ENCODE measurements around the gene PVALEF. TPM values are rescaled to one million over a fixed set of nuclear protein-coding genes. Genes with fewer than 3 reads are reported as not detected.

Gene PVALEF
- total RNA-seq, 1 experiment from 2014 or later: not detected

GRCh38 chr17:81161536-81161935 lies 3.8 kb upstream of the PVALEF start:
- no peak for DNase-seq (ENCODE audit: low spot score)

GRCh38 chr17:81161972-81162371 lies 3.3 kb upstream of the PVALEF start:
- DNase-seq (ENCODE audit: low spot score): no peak

DNA sequence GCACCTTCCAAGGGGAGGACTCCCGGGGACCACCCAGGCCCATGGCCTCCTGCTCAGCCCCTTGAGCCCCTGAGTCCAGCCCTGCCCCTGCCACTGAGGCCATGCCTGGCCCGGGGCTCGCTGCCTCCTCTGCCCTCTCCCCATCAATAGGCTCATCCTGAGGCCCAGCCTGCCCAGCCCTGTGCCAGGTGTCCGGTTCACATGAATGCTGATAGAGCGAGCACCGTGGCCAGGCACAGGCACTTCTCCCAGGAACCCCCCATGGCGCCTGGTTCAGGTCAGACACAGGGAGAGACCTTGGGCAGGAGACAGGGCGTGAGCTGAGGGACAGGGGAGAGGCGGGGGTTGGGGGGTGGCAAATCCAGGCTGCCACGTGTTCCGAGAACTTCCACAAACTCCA lies 2.8 kb upstream of the PVALEF start:
- no peak for DNase-seq (ENCODE audit: low spot score)

DNA sequence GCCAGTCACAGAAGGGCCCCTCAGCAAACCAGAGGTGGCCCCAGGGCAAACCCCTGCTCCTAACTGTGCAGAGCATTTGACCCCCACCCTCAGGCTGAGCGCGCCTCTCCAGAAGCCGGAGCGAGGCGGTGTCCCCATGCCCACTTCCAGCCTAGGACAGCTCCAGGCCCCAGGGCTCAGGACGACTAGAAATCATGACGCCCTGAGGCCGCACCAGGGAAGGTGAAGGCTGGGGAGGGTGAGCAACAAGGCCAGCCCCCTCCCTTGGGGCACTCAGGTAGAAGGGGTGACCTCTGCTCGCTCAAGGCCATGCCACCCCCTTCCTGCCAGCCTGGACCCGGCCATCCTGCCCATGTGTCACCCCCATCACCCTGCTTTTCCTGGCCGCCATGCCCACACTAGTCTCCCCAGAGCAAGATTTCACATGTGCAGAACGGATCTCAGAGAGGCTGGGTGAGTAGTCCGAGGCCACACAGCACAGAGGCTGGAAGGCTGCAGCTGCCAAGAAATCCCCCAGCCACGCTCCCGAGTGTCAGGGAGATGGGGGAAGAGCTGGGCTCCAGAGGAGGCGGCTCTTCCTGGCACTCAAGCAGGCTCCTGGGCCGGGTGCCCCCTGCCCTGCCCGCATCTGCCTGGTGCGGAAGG lies 2.1 kb upstream of the PVALEF start:
- no peak for DNase-seq (ENCODE audit: low spot score)

DNA sequence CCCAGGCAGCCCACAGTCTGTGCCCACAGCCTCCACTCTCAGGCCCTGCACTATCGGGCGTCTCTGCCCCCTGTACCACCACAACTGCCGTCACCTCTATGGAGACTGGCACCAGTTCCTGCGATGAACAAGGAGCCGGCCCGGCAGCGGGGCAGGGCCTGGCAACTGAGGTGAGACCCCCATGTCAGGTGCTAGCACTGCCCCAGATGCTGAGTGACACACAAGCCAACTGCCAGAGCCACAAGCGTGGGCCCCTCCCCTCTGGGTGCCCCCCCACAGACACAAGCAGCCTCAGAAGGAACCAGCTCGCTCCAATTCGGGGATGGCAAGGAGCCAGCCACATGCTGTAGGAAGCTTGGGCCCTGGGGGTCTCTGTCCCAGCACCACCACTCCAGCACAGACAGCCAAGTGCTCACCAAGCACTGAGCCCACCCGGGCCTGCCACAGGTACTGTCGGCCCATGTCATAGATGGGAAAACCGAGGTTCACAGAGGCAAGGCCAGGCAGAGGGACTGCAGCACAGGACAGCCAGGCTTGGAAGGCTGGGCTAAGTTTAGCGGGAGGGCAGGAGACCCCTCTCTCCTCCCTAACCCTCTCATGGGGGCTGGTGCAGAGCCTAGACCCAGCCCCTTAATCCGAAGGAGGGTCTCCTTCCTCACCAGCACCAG lies 1.5 kb upstream of the PVALEF start:
- no peak for DNase-seq (ENCODE audit: low spot score)

GRCh38 chr17:81164371-81165245 lies 699 bp upstream of the PVALEF start:
- DNase-seq (ENCODE audit: low spot score): peak; percentile 47

GRCh38 chr17:81166033-81166492 lies 756 bp downstream of the PVALEF start, which contains the start of gene AATK:
Gene AATK (minus strand): TSS chr17:81166221. CDS start chr17:81165992, 229 bp downstream.
- DNase-seq (ENCODE audit: low spot score): no peak

DNA sequence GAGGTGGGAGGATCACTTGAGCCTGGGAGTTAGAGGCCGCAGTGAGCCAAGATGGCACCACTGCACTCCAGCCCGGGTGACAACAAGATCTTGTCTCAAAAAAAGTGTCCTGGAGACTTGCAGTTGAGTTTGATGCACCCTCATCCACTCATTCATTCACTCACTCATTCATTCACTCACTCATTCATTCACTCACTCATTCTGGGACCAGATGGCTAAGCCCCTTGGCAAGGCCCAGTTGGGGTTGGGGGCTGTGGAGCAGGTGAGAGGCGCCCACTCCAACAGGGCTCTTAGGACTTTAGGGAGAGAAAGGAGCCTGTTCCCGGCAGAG lies 1.9 kb downstream of the PVALEF start:
- DNase-seq (ENCODE audit: low spot score): no peak

DNA sequence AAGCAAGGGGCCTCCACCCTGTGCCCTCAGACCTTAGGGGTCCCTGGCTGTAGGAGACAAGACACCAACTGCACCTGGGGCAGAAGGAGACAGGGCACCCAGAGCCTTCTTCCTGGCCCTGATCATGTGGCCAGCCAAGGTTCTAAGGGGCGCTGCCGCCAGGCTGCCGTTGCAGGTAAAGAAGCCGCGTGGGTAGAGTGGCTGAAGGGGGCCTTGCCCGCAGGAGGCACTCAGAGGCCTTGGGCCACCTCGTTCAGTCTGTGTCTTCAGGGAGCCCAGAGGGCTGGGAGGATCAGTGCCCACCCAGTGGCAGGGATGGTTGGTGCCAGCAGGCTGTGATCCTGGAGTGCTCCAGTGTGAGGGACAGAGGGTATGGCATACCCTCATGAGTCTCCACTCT lies 2.3 kb downstream of the PVALEF start:
- no peak for DNase-seq (ENCODE audit: low spot score)

DNA sequence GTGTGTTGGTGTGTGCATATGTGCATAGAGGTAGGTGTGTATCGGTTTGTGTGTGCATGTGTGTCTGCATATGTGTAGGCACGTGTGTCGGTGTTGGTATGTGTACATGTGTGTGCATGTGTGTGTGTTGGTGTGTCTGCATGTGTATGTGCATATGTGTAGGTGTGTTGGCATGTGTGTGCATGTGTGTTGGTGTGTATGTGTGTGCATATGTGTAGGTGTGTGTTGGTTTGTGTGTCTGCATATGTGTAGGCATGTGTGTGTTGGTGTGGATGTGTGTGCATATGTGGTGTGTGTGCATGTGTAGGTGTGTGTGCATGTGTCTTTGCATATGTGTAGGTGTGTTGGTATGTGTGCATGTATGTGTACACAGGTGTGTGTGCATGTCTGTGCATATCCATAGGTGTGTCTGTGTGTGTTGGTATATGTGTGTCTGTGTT lies 4.6 kb downstream of the PVALEF start:
- no peak for DNase-seq (ENCODE audit: low spot score)

GRCh38 chr17:81170727-81171494 lies 5.6 kb downstream of the PVALEF start:
- no peak for DNase-seq (ENCODE audit: low spot score)

DNA sequence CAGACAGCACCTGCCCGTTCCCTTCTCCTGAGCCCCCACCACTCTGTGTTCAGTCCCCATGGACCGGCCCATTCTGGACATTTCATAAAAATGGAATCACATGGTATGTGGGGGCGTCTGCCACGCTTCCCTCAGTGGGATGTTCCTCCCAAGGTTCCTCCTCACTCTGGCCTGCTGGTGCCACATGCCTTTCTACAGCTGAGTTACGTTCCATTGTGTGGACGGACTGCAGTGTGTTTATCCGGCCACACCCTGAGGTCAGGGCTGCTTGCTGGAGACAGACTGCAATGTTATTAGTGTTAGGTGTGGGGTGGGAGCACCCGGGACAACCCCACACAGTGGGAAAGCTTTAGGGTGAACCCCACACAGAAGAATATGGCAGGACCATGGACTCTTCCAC lies 6.6 kb downstream of the PVALEF start:
- DNase-seq (ENCODE audit: low spot score): no peak

GRCh38 chr17:81173052-81173761 lies 7.9 kb downstream of the PVALEF start:
- DNase-seq (ENCODE audit: low spot score): no peak

DNA sequence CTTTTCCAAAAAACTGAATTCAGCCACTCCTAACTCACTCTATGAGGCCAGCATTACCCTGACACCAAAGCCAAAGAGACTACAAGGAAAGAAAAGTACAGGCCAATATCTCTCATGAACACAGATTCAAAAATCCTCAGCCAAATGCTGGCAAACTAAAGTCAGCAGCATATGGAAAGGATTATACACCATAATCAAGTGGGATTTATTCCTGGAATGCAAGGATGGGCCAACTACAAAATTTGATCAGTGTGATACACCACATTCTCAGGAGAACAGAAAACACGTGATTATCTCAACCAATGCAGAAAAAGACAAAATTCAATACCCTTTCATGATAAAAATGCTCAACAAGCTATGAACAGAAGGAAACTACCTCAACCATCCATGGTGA lies 8.5 kb downstream of the PVALEF start:
- no peak for DNase-seq (ENCODE audit: low spot score)

DNA sequence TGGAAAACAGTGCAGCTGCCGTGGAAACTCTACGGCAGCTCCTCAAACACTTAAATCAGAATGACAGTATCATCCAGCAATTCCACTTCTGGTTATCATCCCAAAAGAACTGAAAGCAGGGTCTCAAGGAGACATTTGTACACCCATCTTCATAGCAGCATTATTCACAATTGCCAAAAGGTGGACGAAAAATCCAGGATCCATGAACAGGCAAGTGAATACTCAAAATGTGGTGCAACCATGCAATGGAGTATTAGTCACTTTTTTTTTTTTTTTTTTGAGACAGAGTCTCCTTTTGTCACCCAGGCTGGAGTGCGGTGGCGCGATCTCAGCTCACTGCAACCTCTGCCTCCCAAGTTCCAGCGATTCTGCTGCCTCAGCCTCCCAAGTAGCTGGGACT lies 11.4 kb downstream of the PVALEF start:
- no peak for DNase-seq (ENCODE audit: low spot score)

- no peak for DNase-seq (ENCODE audit: low spot score)
These were observed 13.1 kb downstream of the PVALEF start for GRCh38 chr17:81178136-81179091.

- no peak for DNase-seq (ENCODE audit: low spot score)
These were observed 13.9 kb downstream of the PVALEF start for GRCh38 chr17:81179220-81179619.

DNA sequence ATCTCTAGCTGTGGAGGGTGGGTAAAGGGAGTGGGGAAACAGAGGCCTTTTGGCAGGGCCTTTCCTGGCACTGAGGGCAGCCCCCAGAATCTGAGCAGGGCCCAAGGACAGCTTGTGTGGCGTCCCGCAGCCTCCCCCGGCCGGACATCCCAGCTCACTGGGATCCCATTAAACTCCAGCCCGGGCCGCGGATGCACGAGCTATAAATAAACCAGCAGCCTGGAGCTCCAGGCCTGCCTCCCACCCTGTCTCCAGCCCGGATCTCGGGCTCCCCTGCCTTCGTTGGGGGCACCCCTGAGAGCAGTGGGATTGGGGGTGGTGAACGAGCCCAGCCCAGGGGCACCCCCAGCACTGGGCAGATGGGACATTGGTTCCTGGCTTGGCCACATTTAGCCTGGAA lies 14.6 kb downstream of the PVALEF start:
- DNase-seq (ENCODE audit: low spot score): no peak

GRCh38 chr17:81180836-81181810 lies 15.8 kb downstream of the PVALEF start:
- no peak for DNase-seq (ENCODE audit: low spot score)

Data from HT-29 (cell line).